HepG2 (cell line): ENCODE results near the gene PTMA. TPM values are rescaled to one million over a fixed set of nuclear protein-coding genes. Genes with fewer than 3 reads are reported as not detected.

ENCODE experiments used
- ATAC-seq: fragments of 200-7000 bp; cut with Tn5 transposase; 3 replicates; pipeline ENCODE4 v1.9.1; 2020; ENCODE audit warnings: mild to moderate bottlenecking, moderate library complexity
- BruUV-seq: library from RNA; stranded (reverse); fragments of 400-500 nt; replicated peaks from 2 replicates; lab custom pipeline; 2021; lab: Mats Ljungman, UMichigan
- CTCF ChIA-PET: fragments of 300-600 bp; formaldehyde crosslinking; extraction: SDS; loops from one replicate; lab custom pipeline; 2021; ENCODE audit warnings: low total read pairs, inconsistent platforms, low intra/inter-chr PET ratio; lab: Yijun Ruan, JAX
- POLR2A ChIA-PET: fragments of 350-600 bp; sonication (Branson Sonifier 250); formaldehyde crosslinking; loops from one replicate; lab custom pipeline; 2020; ENCODE audit warnings: antibody characterized with exemption, inconsistent platforms; lab: Yijun Ruan, JAX
- DNase-seq: peaks from one replicate; pipeline ENCODE4 v3.0.0-alpha.2; 2015; ENCODE audit warnings: low spot score
- FAIRE-seq: peaks from 3 replicates; lab custom pipeline; 2011; peaks lifted over from hg19 to GRCh38; lab: Jason Lieb, UNC
- H2AFZ ChIP-seq: one replicate; pipeline ENCODE4 v1.6.1; 2011; ENCODE audit warnings: low read length, inconsistent platforms
- H3K27ac ChIP-seq: fragments of 300-600 bp; 3 replicates; pipeline ENCODE4 v1.8.0; 2011; ENCODE audit warnings: mixed run types, mild to moderate bottlenecking, mixed read lengths, low read length, inconsistent platforms; ENCODE audit not compliant: insufficient read depth; ENCODE audit errors: extremely low read length
- H3K27me3 ChIP-seq, 2 experiments: fragments of 200-600 bp in 1 of 2; 2 replicates in 1 of 2; 3 replicates in 1 of 2; pipeline versions ENCODE4 v1.6.0 to v1.8.0; 2011; ENCODE audit warnings: low read length in 2 of 2, mild to moderate bottlenecking in 2 of 2, moderate library complexity in 2 of 2, inconsistent platforms in 1 of 2; ENCODE audit not compliant: insufficient read depth in 2 of 2, control insufficient read depth in 1 of 2
- H3K36me3 ChIP-seq, 2 experiments: fragments of 200-600 bp in 1 of 2; replicated peaks in 1 of 2; 2 replicates in 1 of 2; 3 replicates in 1 of 2; pipeline versions ENCODE4 v1.5.1 to v1.8.0; 2011; ENCODE audit warnings: low read length in 2 of 2, inconsistent platforms in 1 of 2; ENCODE audit not compliant: insufficient read depth in 2 of 2, control insufficient read depth in 1 of 2
- H3K4me1 ChIP-seq: 2 replicates; pipeline ENCODE4 v1.5.1; 2012; ENCODE audit warnings: low read length, inconsistent platforms; ENCODE audit not compliant: insufficient read depth
- H3K4me2 ChIP-seq: 2 replicates; pipeline ENCODE4 v1.6.0; 2011; ENCODE audit warnings: low read depth, low read length, inconsistent platforms
- H3K4me3 ChIP-seq, 3 experiments: fragments of 200-600 bp in 1 of 3; sonication (generic), shearing (Covaris generic) in 1 of 3; replicated peaks in 1 of 3; 2 replicates each; pipeline ENCODE4 v1.5.1; 2011 to 2016; ENCODE audit warnings: low read length in 3 of 3, inconsistent platforms in 2 of 3, low read depth in 2 of 3, mild to moderate bottlenecking in 2 of 3, control low read depth in 1 of 3, mixed read lengths in 1 of 3; ENCODE audit not compliant: insufficient read depth in 1 of 3
- H3K79me2 ChIP-seq: one replicate; pipeline ENCODE4 v1.6.1; 2011; ENCODE audit warnings: low read length, inconsistent platforms; ENCODE audit not compliant: insufficient read depth
- H3K9ac ChIP-seq: 2 replicates; pipeline ENCODE4 v1.6.0; 2011; ENCODE audit warnings: mild to moderate bottlenecking, low read depth, low read length, inconsistent platforms; ENCODE audit not compliant: insufficient read depth
- H3K9me3 ChIP-seq: 2 replicates; pipeline ENCODE4 v1.5.1; 2012; ENCODE audit warnings: mild to moderate bottlenecking, low read length
- H4K20me1 ChIP-seq: 2 replicates; pipeline ENCODE4 v1.6.0; 2011; ENCODE audit warnings: inconsistent platforms, mild to moderate bottlenecking, low read length, moderate library complexity; ENCODE audit not compliant: insufficient read depth
- FOXP1 ChIP-seq, 2 experiments: fragments of 450-650 bp in 1 of 2; IDR thresholded peaks; 2 replicates each; pipeline ENCODE4 v1.6.1; 2017 to 2018; ENCODE audit warnings: antibody characterized with exemption in 1 of 2
- JUNB ChIP-seq: sonication (generic); formaldehyde crosslinking; IDR thresholded peaks from 2 replicates; pipeline ENCODE4 v1.8.0; 2022; ENCODE audit warnings: missing genetic modification reagents, mild to moderate bottlenecking, borderline replicate concordance
- MATR3 ChIP-seq: sonication (generic); formaldehyde crosslinking; IDR thresholded peaks from 2 replicates; pipeline ENCODE4 v1.4.0; 2020; ENCODE audit warnings: missing genetic modification reagents
- PHB2 ChIP-seq: fragments of 450-650 bp; IDR thresholded peaks from 2 replicates; pipeline ENCODE4 v1.6.1; 2018; ENCODE audit not compliant: partially characterized antibody
- RFXANK ChIP-seq: IDR thresholded peaks from 2 replicates; pipeline ENCODE4 v1.6.1; 2016
- ZKSCAN1 ChIP-seq: fragments of 150-350 bp; IDR thresholded peaks from 2 replicates; pipeline ENCODE4 v1.6.1; 2014; ENCODE audit warnings: low read length
- ZNF329 ChIP-seq: sonication (generic); formaldehyde crosslinking; IDR thresholded peaks from 2 replicates; pipeline ENCODE4 v1.9.0; 2021; ENCODE audit warnings: low read depth, mild to moderate bottlenecking, missing genetic modification reagents
- ZNF496 ChIP-seq: sonication (generic); formaldehyde crosslinking; IDR thresholded peaks from 2 replicates; pipeline ENCODE4 v1.8.1; 2023; ENCODE audit warnings: mild to moderate bottlenecking, moderate library complexity, missing genetic modification reagents; ENCODE audit not compliant: insufficient replicate concordance
- ZNF878 ChIP-seq: sonication (generic); formaldehyde crosslinking; IDR thresholded peaks from 2 replicates; pipeline ENCODE4 v1.8.1; 2023; ENCODE audit warnings: mild to moderate bottlenecking, missing genetic modification reagents, moderate library complexity
- WGBS: methylation state at CpG from one replicate; pipeline ENCODE4 v1.1.6; 2017; ENCODE audit warnings: low lambda C conversion rate; 5-methylcytosine and 5-hydroxymethylcytosine counted together
- in situ Hi-C: cut with HindIII; loops from 2 replicates; pipeline ENCODE4 v1.10.0; 2017; ENCODE audit warnings: low pct_unique_long_range_greater_than_20kb; ENCODE audit not compliant: extremely low pct_ligation_motif_present
- intact Hi-C: fragments of 100-400 bp; cut with micrococcal nuclease; formaldehyde crosslinking; loops from one replicate; pipeline ENCODE4 v1.10.0; 2022; ENCODE audit not compliant: unreplicated experiment
- polyA plus RNA-seq, 8 experiments: library from polyadenylated mRNA; depleted of rRNA in 3 of 8; stranded (reverse) in 7 of 8; unstranded in 1 of 8; fragments of >200 nt; fragmentation: Illumina TruSeq in 4 of 8; extraction: Trizol in 4 of 8; gene quantifications; 2 replicates each; pipeline versions ENCODE4 v1.2.1 to v1.2.3, GENCODE V29; 2011 to 2016; ENCODE audit warnings: low read depth in 4 of 8, missing spikeins in 1 of 8, mixed read lengths in 1 of 8; ENCODE audit not compliant: insufficient read depth in 1 of 8
- total RNA-seq, 5 experiments: library from RNA; depleted of rRNA; stranded (reverse); fragments of >200 nt; fragmentation: Illumina TruSeq; extraction: Trizol; gene quantifications; 2 replicates each; pipeline ENCODE4 v1.2.3, GENCODE V29; 2016; ENCODE audit warnings: low read depth in 1 of 5
- TF ChIP-seq, protein P1 (sequence below), 2 experiments: fragments of 450-650 bp in 1 of 2; sonication (generic) in 1 of 2; formaldehyde crosslinking; IDR thresholded peaks; 2 replicates each; pipeline versions ENCODE4 v1.5.0 to v1.8.0; 2020 to 2022; ENCODE audit warnings: mild to moderate bottlenecking in 1 of 2, missing genetic modification reagents in 1 of 2
- TF ChIP-seq, protein P2 (sequence below): sonication (generic); formaldehyde crosslinking; IDR thresholded peaks from 2 replicates; pipeline ENCODE4 v1.5.1; 2020; ENCODE audit warnings: missing genetic modification reagents, mild to moderate bottlenecking, borderline replicate concordance
- TF ChIP-seq, protein P3 (sequence below): sonication (generic); formaldehyde crosslinking; IDR thresholded peaks from 2 replicates; pipeline ENCODE4 v1.4.0; 2020; ENCODE audit warnings: missing genetic modification reagents

The PTMA gene
- total and polyA plus RNA-seq, 2 of the 13 experiments (the other 11 are each of a cell fraction or from before 2014, with no cell fraction given) = 190 to 1,086 TPM

DNA sequence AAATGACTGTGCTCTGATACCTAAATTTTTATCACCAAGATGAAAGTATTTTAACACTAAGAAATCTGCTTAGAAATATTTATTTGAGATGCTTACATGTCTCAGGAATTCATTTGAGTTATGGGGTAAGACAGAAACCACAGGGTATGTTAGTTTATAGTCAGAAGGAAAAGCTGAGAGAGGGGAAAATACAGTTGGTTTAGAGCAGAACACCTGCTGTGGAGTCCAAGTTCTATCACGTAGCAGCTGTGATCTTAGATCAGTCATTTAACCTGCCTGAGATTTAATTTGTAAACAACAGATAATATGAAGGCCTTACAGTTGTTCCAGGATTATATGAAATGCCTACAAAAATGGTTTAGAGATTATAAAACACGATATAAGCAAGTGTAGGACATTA lies 43.7 kb downstream of the PTMA start:
- no peak overlapping the region for H3K27ac ChIP-seq
- no TSS peak for BruUV-seq
- H2AFZ ChIP-seq = no peak overlapping the region
- CTCF ChIA-PET = no interaction called here
- no peak for FAIRE-seq
- H3K36me3 ChIP-seq = no peaks in the 10 kb centered on the region
- H3K9me3 ChIP-seq = no peaks in the 10 kb centered on the region
- no peak for ATAC-seq
- no peak overlapping the region for H3K4me2 ChIP-seq
- DNase-seq = no peak
- no peak overlapping the region for H3K9ac ChIP-seq
- H3K27me3 ChIP-seq = peaks cover 0 to 3% of the 10 kb centered on the region in 2 experiments; a peak in 1 of 5 replicates
- no peak for TF ChIP-seq ZKSCAN1
- no peak for TF ChIP-seq JUNB (CRISPR knock-in tag)
- no peak for TF ChIP-seq PHB2
- no peak for TF ChIP-seq RFXANK
- TF ChIP-seq, protein P1, sequence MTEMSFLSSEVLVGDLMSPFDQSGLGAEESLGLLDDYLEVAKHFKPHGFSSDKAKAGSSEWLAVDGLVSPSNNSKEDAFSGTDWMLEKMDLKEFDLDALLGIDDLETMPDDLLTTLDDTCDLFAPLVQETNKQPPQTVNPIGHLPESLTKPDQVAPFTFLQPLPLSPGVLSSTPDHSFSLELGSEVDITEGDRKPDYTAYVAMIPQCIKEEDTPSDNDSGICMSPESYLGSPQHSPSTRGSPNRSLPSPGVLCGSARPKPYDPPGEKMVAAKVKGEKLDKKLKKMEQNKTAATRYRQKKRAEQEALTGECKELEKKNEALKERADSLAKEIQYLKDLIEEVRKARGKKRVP (CRISPR knock-in tag; IDR thresholded peaks at IDR 0.05) = no peak
- TF ChIP-seq MATR3 (CRISPR knock-in tag) = no peak
- no peak for TF ChIP-seq FOXP1 (IDR thresholded peaks at IDR 0.05)
- TF ChIP-seq FOXP1 (CRISPR knock-in tag; IDR thresholded peaks at IDR 0.05) = no peak
- TF ChIP-seq, protein P2, sequence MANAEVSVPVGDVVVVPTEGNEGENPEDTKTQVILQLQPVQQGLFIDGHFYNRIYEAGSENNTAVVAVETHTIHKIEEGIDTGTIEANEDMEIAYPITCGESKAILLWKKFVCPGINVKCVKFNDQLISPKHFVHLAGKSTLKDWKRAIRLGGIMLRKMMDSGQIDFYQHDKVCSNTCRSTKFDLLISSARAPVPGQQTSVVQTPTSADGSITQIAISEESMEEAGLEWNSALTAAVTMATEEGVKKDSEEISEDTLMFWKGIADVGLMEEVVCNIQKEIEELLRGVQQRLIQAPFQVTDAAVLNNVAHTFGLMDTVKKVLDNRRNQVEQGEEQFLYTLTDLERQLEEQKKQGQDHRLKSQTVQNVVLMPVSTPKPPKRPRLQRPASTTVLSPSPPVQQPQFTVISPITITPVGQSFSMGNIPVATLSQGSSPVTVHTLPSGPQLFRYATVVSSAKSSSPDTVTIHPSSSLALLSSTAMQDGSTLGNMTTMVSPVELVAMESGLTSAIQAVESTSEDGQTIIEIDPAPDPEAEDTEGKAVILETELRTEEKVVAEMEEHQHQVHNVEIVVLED (CRISPR knock-in tag) = no peak
- TF ChIP-seq, protein P3, sequence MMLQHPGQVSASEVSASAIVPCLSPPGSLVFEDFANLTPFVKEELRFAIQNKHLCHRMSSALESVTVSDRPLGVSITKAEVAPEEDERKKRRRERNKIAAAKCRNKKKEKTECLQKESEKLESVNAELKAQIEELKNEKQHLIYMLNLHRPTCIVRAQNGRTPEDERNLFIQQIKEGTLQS (CRISPR knock-in tag) = no peak
- no peak for TF ChIP-seq ZNF878 (CRISPR knock-in tag)
- TF ChIP-seq ZNF496 (CRISPR knock-in tag) = no peak
- TF ChIP-seq ZNF329 (CRISPR knock-in tag) = no peak
- no peaks in the 10 kb centered on the region for H4K20me1 ChIP-seq
- POLR2A ChIA-PET = no interaction called here
- intact Hi-C loops (no loop called here), in situ Hi-C loops (no loop called here)
- 35% methylated on average over 2 of the region's 2 CpGs for WGBS
- peaks cover 11% of the 10 kb centered on the region for H3K4me1 ChIP-seq
- no peaks in the 10 kb centered on the region for H3K79me2 ChIP-seq
- no peak overlapping the region for H3K4me3 ChIP-seq
